Measurements from ENCODE around the gene VSIG4.
"Not testable (repeated sequence)": the region's sequence is repeated elsewhere in the genome, so short reads cannot be mapped to it uniquely, and the experiment has no call there.

The VSIG4 gene

GRCh38 chrX:66007851-66008250 is 32.0 kb downstream of the VSIG4 start:
- DNase-seq (ENCODE audit: low read depth): no peak

- DNase-seq (ENCODE audit: low read depth): no peak
Observed at GRCh38 chrX:66005830-66006449, 33.9 kb downstream of the VSIG4 start.

- DNase-seq (ENCODE audit: low read depth): no peak
Observed at GRCh38 chrX:66004928-66005829, 34.7 kb downstream of the VSIG4 start.

DNA sequence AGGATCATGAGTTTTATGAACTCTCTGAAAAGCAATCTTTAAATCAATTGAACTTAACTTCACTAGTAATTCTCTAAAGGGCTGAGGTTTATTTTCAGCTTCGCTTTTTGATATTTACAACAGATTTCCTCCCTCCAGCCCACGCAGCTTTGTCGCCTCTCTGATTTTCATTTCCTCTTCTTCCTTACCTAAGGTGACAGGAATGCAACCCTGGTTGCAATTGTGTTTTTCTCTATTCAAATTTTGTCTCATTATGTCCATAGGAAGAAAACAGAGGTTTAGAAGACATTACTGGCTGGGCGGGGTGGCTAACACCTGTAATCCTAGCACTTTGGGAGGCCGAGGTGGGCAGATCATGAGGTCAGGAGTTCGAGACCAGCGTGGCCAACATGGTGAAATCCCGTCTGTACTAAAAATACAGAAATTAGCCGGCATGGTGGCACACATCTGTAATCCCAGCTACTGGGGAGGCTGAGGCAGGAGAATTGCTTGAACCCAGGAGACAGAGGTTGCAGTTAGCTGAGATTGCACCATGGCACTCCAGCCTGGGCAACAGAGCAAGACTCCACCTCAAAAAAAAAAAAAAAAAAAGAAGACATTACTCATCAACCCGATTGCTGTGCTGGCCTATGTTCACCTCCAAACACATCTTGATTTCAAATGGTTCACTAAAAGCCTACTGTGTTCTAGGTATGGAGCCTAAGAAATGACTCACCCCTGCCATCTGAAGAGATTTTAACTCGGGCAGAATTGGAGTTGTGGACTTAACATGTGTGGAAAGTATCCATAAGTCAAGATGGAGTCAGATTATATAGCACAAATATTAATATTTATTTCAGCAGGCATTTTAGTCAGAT is 36.8 kb downstream of the VSIG4 start:
- DNase-seq (ENCODE audit: low read depth): no peak

- no peak for DNase-seq (ENCODE audit: low read depth)
Observed at GRCh38 chrX:66001596-66001995, 38.3 kb downstream of the VSIG4 start.

GRCh38 chrX:66000628-66001272 is 39.1 kb downstream of the VSIG4 start:
- no peak for DNase-seq (ENCODE audit: low read depth)

DNA sequence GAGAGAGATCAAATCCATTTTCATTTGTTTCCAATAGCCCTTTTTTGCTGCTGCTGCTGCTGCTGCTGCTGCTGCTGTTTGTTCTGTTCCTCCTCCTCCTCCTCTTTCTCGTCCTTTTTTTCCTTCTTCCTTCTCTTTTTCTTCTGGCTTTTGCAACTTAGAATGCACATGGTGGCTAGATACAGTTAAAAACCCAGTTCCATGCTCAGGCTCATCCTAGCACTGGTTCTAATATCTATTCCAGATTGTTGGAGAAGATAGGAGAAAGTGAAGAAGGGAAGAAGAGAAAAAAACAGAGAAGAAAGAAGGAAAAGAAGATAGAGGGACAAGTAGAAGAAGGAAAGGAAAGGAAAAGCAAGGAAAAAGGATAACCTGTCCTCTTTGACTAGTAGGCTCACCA is 39.7 kb downstream of the VSIG4 start:
- DNase-seq (ENCODE audit: low read depth): no peak

- no peak for DNase-seq (ENCODE audit: low read depth)
Observed at GRCh38 chrX:65999563-66000148, 40.2 kb downstream of the VSIG4 start.

DNA sequence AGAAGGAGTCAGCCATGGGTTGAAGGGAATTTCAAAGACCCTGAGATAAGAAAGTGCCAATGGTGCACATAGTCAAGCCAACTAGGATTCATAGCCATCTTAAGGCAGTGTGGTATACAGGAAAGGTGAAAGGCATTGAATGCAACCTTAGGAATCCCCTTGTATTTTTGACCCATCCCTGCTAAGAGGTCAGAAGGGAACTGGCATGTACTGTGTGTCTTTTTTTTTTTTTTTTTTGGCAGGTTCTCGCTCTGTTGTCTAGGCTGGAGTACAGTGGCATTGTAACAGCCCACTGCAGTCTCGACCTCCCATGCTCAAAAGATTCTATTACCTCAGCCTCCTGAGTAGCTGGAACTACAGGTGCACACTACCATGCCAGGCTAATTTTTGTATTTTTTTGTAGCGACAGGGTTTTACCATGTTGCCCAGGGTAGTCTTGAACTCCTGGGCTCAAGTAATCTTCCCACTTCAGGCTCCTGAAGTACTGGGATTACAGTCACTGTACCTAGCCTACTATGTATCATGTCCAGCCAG is 40.8 kb downstream of the VSIG4 start:
- DNase-seq (ENCODE audit: low read depth): no peak

DNA sequence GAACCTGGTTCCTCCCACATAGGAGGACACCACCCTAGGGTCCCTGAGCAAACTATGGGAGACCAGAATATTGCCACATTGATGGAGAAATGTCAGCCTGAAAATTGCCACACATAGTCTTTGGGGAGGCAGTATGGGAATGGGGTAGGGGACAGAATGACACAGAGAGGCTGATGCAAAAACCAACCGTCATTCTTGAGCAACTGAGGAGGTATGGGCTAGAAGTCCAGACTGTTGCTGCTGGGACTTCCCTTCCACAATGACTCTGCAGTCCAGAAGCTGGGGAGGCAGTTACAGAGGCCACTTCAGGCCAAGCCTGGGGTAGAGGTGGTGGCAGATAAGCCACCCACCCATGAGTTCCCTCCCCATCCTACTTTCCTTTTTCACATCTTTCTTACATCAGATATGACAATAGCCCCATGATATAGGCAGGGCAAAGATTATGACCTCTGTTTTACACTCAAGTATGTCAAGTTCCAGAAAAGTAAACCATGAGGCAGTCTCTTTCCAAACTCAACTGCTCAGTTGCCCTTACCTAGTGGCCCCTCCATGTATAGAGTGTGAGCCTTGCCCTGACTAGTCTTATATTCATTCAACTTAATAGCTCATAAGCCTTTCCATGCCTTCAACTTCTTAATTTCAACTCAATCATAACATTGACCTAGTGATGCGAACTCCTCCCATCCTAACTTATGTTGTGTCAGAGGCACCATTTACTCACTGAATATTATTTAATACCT is 41.7 kb downstream of the VSIG4 start:
- no peak for DNase-seq (ENCODE audit: low read depth)

DNA sequence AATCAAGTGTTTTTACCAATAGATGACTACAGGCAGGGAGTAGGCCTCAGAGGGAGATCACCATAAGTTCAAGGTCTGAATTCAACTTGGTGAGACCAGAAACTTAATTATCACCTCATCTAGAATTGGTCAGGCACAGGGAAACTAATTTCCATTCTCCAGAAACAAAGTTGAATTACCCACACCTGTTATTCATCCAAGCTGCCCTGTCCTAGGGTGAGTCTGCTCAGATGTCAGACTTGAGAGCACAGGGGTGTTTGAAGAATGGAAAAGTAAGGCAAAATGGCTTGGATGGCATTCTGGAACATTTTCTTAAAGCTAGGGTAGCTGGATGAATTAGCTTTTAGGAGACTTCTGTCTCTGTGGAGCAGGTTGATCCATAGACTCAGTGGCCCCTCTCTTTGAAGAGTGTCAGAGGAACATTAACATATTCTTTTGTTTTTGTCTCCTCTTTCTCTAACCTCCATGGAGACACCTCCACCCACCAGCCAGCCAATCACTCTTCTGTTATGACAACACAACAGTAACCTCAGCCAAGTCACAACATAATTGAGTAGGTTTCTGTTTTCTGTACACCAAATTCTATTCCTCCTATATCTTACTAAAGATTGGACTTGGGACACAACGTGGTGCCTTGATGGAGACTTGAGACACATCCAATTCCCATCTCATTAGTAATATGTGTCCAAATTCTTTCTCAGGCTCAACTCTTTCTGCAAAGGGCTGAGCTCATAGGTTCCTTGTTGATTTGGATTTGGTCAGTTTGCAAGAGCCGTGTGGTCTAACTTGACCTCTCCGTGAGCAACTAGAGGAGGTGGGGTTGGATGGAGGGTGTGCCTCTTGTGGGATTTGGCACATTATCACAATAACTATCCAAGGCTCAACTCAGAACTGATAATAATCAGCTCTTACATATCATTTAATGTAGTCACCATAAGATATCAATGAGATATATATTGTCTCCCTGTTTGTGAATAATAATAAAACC is 45.1 kb downstream of the VSIG4 start:
- DNase-seq (ENCODE audit: low read depth): no peak

DNA sequence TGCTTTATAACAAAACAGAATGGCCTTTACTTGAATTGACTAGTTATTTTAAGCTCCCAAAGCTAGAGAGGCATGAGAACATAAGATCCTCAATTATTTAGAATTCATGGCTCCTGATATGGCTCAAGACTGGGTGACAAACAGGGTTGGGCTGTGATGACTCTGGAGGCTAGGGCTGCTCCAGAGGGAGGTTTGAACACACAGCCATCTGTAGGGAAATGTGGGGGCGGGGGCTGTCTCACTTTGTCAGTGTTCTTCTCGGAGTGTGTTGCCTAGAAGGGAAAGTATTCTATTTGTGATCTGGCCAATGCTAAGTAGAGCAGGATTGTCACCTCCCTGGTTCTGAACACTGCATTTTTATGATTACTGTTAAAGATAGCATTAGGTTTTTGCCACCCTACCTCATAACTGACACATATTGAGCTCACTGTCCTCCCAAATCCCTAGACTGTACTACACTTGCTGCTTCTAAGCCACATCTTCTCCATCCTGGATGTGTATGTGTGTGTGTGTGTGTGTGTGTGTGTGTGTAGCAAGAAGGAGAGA is 45.9 kb downstream of the VSIG4 start:
- DNase-seq (ENCODE audit: low read depth): no peak

DNA sequence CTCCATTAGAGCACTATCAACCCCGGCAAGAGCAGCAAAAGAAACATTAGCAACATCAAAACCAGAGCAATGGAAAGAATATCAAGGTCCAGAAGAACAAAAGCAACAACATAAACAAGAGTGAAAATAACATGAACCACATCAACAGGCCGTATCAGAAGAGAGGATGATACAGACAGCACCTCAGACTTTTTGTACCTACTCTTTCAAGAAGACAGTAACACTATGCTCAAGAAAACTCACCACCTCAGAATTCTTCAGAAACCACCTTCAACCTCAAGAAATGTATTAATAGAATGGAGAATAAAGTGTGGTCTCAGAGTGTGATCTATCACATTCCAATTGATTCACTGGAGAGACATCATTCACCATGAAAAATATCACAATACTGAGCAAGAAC is 46.5 kb downstream of the VSIG4 start:
- no peak for DNase-seq (ENCODE audit: low read depth)

GRCh38 chrX:65990702-65991101 is 49.2 kb downstream of the VSIG4 start:
- DNase-seq (ENCODE audit: low read depth): no peak

- no peak for DNase-seq (ENCODE audit: low read depth)
Observed at GRCh38 chrX:65987811-65988210, 52.1 kb downstream of the VSIG4 start.

- DNase-seq (ENCODE audit: low read depth): peak; percentile 2
Observed at GRCh38 chrX:65985922-65986588, 53.8 kb downstream of the VSIG4 start.

DNA sequence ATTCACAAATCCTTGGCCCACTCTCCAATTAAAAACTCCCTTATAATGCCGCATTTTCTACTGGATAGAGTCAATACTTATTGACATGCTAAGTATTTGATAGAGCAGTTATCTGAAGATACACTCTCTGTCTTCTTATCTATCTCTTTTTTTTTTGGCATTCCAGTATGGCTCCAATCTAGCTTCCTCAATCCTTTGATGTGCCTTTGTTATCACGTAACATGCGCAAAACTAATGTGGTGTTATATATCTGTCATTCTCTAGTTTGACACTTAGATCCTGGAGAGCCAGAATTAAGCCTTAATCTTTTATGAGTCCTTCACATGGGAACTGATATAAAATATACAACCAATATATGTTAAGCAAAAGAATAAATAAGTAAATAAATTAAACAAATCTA is 54.7 kb downstream of the VSIG4 start:
- DNase-seq (ENCODE audit: low read depth): no peak

- not testable (repeated sequence) for DNase-seq (ENCODE audit: low read depth)
Observed at GRCh38 chrX:65977161-65977560, 62.7 kb downstream of the VSIG4 start.

DNA sequence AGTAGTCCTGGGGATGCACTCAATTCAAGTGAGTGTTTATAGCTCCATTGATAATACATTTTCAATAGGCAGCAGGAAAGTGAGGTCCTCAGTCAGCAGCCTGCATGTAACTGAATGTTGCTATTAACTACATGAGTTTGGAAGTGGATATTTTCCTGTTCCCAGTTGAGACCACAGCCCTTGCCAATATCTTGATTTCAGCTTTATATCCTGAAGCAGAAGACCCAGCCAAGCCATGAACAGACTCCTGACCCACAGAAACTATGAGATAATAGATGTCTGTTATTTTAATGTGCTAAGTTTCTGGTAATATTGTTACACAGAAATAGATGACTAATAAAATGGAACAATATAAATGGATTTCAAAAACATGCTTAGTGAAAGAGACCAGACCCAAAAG is 63.7 kb downstream of the VSIG4 start:
- no peak for DNase-seq (ENCODE audit: low read depth)

Measured in HS-5 (cell line).